ENCODE results near the gene CCNI.
"Not testable (repeated sequence)": the region's sequence is repeated elsewhere in the genome, so short reads cannot be mapped to it uniquely, and the experiment has no call there.

CCNI gene

DNA sequence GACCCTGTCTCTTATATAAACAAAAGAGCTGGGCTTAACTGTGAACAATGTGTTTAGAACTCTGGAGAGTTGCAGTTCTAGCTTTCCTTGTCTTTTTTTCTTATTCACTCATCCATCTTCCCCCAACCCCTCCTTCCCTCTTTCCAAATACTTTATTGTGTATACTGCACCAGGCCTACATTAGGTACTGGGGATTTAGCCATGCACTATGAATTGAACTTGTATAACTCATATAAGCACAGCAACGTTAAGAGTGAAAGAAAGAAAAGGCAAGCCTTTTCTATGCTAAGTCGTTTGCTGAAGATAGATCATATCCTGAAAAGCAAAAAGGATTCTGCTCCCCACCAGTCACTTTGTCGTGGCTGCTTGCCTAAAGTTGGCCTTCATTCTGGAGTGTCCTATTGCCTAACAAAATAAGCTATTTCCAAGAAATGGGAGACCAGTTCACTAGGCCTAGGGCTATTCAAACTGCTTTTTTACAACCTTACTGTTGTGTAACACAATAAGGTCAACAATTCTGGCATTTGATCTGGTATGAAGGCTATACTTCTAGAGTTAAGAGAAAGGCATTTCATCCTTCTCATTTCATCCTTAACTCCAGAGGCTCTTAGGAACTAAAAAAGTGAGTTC is 32.2 kb downstream of the CCNI start:
- H2AFZ ChIP-seq (ENCODE audit: low read depth, low read length) = no peak overlapping the region
- H3K9me3 ChIP-seq (ENCODE audit: low read length) = no peaks in the 10 kb centered on the region
- H3K4me3 ChIP-seq (ENCODE audit: low read length) = no peak overlapping the region
- H3K36me3 ChIP-seq (ENCODE audit: insufficient read depth, low read length) = peaks cover 39% of the 10 kb centered on the region
- H3K4me1 ChIP-seq (ENCODE audit: insufficient read depth, low read length) = no peaks in the 10 kb centered on the region
- H3K27me3 ChIP-seq (ENCODE audit: insufficient read depth, low read length) = no peaks in the 10 kb centered on the region

DNA sequence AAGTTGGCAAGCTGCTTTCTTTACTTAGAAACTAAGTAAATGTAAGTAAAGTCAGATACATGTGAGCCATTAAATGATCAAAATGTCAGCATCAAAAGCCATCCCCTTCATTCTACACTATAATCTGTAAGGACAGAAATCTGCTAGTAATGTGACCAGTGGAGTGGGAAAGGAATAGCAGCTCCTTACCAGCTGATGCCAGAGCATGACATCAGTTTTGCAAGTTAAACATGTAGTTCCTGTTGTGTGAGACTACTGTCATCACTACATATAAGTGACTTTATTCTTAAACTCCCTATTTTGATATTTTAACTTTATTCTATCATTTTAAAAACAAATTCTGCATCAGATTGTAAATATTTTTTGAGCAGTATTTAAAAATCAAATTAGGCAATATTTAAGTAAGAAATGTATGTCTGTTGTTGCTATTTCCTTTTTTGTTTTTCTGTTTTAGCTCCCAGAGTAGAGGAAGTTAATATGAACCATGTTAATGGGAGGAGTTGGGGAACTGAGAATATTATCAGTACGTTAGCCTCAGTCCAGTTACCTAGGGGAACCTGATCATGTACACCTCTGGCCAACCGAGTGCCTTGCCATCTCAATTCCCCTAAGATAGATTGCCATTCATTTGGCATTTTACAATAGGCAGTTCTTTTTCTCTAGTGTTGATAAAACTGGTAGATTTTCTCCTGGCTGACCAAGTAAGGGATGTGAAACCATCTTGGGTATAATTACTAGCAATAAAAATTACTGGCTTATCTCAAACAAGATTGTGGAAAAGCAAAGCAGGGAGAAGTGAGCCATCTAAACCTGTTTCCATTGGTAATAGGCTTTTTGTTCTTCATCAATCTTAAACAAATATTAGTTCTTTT is 34.7 kb downstream of the CCNI start:
- H2AFZ ChIP-seq (ENCODE audit: low read depth, low read length) = no peak overlapping the region
- H3K4me3 ChIP-seq (ENCODE audit: low read length) = no peak overlapping the region
- H3K4me1 ChIP-seq (ENCODE audit: insufficient read depth, low read length) = no peaks in the 10 kb centered on the region
- no peaks in the 10 kb centered on the region for H3K9me3 ChIP-seq (ENCODE audit: low read length)
- H3K27me3 ChIP-seq (ENCODE audit: insufficient read depth, low read length) = no peaks in the 10 kb centered on the region
- H3K36me3 ChIP-seq (ENCODE audit: insufficient read depth, low read length) = peaks cover 38% of the 10 kb centered on the region

DNA sequence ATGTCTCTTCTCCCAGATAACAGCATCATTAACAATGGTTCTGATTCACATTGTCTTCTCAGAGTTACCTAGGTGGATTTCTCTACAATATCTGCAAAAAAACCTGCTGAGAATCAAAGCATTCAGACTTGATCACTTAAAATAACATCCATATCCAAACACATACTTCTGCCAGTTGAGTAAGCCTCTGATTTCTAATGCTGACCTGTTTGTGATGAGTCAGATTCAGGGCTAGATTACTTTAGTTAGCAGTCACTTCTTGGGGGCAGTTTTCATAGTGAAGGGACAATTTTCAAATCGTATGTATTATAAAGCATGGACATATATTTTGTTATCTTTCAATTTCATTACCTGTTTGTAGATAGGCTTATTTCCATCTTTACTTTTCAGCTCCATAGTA is 35.5 kb downstream of the CCNI start:
- peaks cover 44% of the 10 kb centered on the region for H3K36me3 ChIP-seq (ENCODE audit: insufficient read depth, low read length)
- H3K4me3 ChIP-seq (ENCODE audit: low read length) = no peak overlapping the region
- H3K27me3 ChIP-seq (ENCODE audit: insufficient read depth, low read length) = no peaks in the 10 kb centered on the region
- no peaks in the 10 kb centered on the region for H3K4me1 ChIP-seq (ENCODE audit: insufficient read depth, low read length)
- no peak overlapping the region for H2AFZ ChIP-seq (ENCODE audit: low read depth, low read length)
- H3K9me3 ChIP-seq (ENCODE audit: low read length) = no peaks in the 10 kb centered on the region

DNA sequence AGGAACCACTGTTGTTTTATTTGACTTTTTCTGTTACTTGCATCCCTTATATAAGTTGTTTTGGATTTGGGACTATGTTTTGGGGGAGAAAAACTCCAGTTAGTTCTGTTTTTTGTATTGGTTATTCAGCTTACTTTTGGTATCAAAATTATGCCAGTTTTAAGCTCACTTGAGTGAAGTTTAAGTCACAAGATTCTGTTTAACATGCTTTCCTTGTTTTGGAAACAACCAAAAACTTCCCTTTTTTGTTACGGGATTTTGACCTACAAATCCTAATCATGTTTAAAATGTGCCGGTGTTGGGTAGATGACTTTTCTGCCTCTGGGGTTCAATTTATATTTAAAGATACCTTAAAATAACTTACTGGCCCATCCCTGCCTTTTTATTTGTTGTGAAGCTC is 36.0 kb downstream of the CCNI start:
- no peaks in the 10 kb centered on the region for H3K4me1 ChIP-seq (ENCODE audit: insufficient read depth, low read length)
- no peak overlapping the region for H2AFZ ChIP-seq (ENCODE audit: low read depth, low read length)
- no peaks in the 10 kb centered on the region for H3K27me3 ChIP-seq (ENCODE audit: insufficient read depth, low read length)
- no peaks in the 10 kb centered on the region for H3K9me3 ChIP-seq (ENCODE audit: low read length)
- peaks cover 49% of the 10 kb centered on the region for H3K36me3 ChIP-seq (ENCODE audit: insufficient read depth, low read length)
- H3K4me3 ChIP-seq (ENCODE audit: low read length) = no peak overlapping the region

DNA sequence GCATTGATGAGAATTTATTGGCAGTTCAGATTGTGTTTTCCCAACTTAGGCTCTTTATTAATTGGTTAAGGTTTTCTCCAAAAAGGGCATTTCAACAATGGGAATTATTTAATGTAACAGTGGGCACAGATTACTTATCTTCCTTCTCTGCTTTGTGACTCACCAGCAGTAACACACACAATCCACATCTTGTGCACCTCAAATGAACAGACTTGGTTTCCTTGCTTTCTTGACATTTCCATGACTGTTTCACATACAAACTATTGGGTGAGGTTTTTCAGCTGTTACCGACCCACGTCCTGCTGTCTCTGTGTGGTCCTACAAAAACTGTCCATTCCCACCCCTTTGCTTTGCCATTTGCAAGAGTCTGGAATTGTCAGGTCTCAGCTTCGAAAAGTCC is 38.1 kb downstream of the CCNI start:
- no peaks in the 10 kb centered on the region for H3K9me3 ChIP-seq (ENCODE audit: low read length)
- peaks cover 70% of the 10 kb centered on the region for H3K36me3 ChIP-seq (ENCODE audit: insufficient read depth, low read length)
- H3K4me1 ChIP-seq (ENCODE audit: insufficient read depth, low read length) = no peaks in the 10 kb centered on the region
- no peak overlapping the region for H2AFZ ChIP-seq (ENCODE audit: low read depth, low read length)
- no peak overlapping the region for H3K4me3 ChIP-seq (ENCODE audit: low read length)
- H3K27me3 ChIP-seq (ENCODE audit: insufficient read depth, low read length) = no peaks in the 10 kb centered on the region

DNA sequence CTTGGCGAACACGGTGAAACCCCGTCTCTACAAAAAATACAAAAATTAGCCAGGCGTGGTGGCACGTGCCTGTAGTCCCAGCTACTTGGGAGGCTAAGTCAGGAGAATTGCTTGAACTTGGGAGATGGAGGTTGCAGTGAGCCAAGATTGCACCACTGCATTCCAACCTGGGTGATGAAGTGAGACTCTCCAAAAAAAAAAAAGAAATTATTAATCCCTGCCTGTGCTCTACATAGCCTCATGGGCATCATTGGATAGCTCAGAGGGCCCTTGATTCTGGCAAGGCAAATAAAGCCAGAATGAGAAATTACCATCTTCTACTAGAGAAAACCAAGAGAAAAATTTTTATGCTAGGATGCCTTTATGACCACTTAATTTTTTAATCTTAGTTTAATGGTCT is 38.6 kb downstream of the CCNI start:
- H3K4me1 ChIP-seq (ENCODE audit: insufficient read depth, low read length); H3K4me3 ChIP-seq (ENCODE audit: low read length); H2AFZ ChIP-seq (ENCODE audit: low read depth, low read length); H3K27me3 ChIP-seq (ENCODE audit: insufficient read depth, low read length); H3K9me3 ChIP-seq (ENCODE audit: low read length): not testable (repeated sequence)
- peaks cover 75% of the 10 kb centered on the region for H3K36me3 ChIP-seq (ENCODE audit: insufficient read depth, low read length)

DNA sequence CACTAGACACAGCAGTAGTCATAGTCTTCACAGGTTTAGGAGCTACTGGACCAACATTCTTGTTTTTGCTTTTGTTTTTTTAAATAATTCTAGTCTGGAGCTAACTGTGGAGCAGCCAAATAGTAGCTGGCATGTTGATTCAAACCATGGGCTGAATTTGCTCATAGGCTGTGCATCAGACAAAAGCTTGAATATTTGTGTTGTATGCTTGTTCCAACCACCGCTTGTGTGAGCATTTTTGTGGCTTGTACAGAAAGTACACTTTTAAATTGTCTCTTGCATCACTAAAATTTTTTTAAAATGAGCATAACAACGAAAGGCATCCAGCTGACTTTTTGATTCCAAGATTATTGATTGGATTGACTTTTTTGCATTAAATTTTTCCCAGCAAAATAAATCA is 39.6 kb downstream of the CCNI start:
- Histone ChIP-seq H3K36me3 (ENCODE audit: insufficient read depth, low read length) (peaks cover 85% of the 10 kb centered on the region), H3K4me3 (ENCODE audit: low read length) (no peak overlapping the region), H2AFZ (ENCODE audit: low read depth, low read length) (no peak overlapping the region), H3K27me3 (ENCODE audit: insufficient read depth, low read length) (no peaks in the 10 kb centered on the region), H3K9me3 (ENCODE audit: low read length) (no peaks in the 10 kb centered on the region), H3K4me1 (ENCODE audit: insufficient read depth, low read length) (no peaks in the 10 kb centered on the region)

DNA sequence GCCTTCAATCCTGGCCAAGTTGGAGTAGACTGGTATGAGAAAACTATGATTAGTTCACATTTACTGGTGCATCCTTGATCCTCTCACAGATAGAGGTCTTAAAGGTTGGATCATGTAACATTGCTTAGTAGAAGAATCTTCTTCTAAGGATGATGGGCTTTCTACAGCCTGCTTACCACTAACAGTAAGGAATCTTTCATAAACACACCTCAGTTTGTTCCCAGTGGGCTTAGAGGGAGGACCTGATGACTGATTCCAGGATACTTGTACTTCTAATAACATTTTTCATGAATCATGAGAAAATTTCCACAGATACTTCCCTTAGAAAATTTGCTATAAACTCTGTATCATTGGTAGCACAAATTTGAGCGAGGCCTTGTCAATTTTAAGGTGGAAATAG is 40.6 kb downstream of the CCNI start:
- Histone ChIP-seq H2AFZ (ENCODE audit: low read depth, low read length) (no peak overlapping the region), H3K36me3 (ENCODE audit: insufficient read depth, low read length) (peaks cover 90% of the 10 kb centered on the region), H3K4me1 (ENCODE audit: insufficient read depth, low read length) (no peaks in the 10 kb centered on the region), H3K4me3 (ENCODE audit: low read length) (no peak overlapping the region), H3K9me3 (ENCODE audit: low read length) (no peaks in the 10 kb centered on the region), H3K27me3 (ENCODE audit: insufficient read depth, low read length) (no peaks in the 10 kb centered on the region)

DNA sequence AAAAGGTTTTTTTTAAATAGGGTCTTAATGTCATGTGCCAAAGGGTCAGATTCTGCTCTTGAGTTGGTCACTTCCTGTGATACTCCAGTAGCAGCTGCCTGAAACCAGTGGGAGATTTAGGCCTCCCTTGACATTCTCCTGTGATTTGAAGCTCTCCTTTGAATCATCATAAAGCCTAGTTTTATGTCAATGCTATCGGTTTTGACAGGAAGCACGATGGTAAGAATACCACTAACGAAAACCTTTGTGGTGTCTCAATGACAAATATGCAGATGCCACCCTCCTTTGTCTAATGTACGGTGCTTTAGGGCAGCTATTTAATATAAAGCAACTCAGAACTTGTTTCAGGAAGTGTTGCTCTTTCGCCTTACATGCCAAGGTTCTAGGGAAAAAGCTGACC is 44.2 kb downstream of the CCNI start:
- no peak overlapping the region for H3K4me3 ChIP-seq (ENCODE audit: low read length)
- H3K36me3 ChIP-seq (ENCODE audit: insufficient read depth, low read length) = peaks cover 94% of the 10 kb centered on the region
- no peaks in the 10 kb centered on the region for H3K9me3 ChIP-seq (ENCODE audit: low read length)
- no peak overlapping the region for H2AFZ ChIP-seq (ENCODE audit: low read depth, low read length)
- H3K27me3 ChIP-seq (ENCODE audit: insufficient read depth, low read length) = no peaks in the 10 kb centered on the region
- no peaks in the 10 kb centered on the region for H3K4me1 ChIP-seq (ENCODE audit: insufficient read depth, low read length)

DNA sequence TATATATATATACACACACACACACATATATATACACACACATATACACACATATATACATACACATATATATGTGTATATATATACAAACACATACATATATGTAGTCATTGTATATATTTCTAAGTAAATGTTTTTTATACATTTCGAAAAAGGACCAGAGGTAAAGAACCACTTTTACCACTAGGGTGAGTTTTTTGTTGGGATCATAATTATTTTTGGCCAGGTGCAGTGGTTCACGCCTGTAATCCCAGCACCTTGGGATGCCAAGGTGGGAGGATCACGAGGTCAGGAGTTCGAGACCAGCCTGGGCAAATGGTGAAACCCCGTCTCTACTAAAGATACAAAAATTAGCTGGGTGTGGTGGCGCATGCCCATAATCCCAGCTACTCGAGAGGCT is 46.0 kb downstream of the CCNI start:
- not testable (repeated sequence) for H3K9me3 ChIP-seq (ENCODE audit: low read length); H2AFZ ChIP-seq (ENCODE audit: low read depth, low read length); H3K4me1 ChIP-seq (ENCODE audit: insufficient read depth, low read length); H3K4me3 ChIP-seq (ENCODE audit: low read length); H3K27me3 ChIP-seq (ENCODE audit: insufficient read depth, low read length)
- peaks cover 94% of the 10 kb centered on the region for H3K36me3 ChIP-seq (ENCODE audit: insufficient read depth, low read length)

DNA sequence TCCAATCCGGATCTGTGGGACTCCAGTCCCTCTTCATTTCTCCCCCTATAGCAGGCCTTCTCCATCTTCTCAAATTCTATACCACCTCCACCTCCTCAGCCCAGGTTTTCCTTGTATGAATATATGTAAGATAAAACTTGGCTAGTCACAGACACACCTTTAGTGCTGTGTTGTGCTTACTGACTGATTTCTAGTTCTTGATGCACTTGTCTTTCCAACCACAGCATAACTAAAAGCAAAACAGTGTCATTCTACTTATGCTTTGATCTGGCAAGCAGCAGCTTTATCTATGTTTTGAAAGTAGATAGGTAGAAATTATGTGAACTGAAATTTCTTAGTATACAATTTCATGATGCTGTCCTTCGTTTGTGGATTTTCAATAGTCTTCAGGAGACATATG is 47.5 kb downstream of the CCNI start:
- H3K27me3 ChIP-seq (ENCODE audit: insufficient read depth, low read length) = no peaks in the 10 kb centered on the region
- no peak overlapping the region for H2AFZ ChIP-seq (ENCODE audit: low read depth, low read length)
- H3K4me3 ChIP-seq (ENCODE audit: low read length) = no peak overlapping the region
- peaks cover 94% of the 10 kb centered on the region for H3K36me3 ChIP-seq (ENCODE audit: insufficient read depth, low read length)
- H3K9me3 ChIP-seq (ENCODE audit: low read length) = no peaks in the 10 kb centered on the region
- H3K4me1 ChIP-seq (ENCODE audit: insufficient read depth, low read length) = peaks cover 5% of the 10 kb centered on the region

DNA sequence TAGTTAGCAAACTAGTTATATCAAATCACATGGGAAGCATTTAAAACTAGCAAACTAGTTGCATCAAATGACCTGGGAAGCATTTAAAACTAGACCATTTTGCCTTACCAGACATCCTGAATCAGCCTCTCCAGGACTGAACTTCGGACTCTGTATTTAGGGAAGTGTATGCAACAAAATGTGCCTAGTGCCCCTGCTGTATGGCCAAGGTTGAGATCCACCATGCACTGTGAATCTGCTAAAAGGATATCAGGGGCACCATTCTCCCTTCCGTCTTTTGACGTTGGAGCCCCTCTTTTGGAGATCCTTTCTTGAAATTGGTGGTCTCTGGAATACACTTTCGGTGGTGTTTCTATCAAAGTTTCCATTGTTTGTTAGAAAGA is 49.5 kb downstream of the CCNI start:
- H3K4me1 ChIP-seq (ENCODE audit: insufficient read depth, low read length) = peaks cover 18% of the 10 kb centered on the region
- H3K4me3 ChIP-seq (ENCODE audit: low read length) = no peak overlapping the region
- no peaks in the 10 kb centered on the region for H3K9me3 ChIP-seq (ENCODE audit: low read length)
- no peaks in the 10 kb centered on the region for H3K27me3 ChIP-seq (ENCODE audit: insufficient read depth, low read length)
- H3K36me3 ChIP-seq (ENCODE audit: insufficient read depth, low read length) = peaks cover 83% of the 10 kb centered on the region
- no peak overlapping the region for H2AFZ ChIP-seq (ENCODE audit: low read depth, low read length)

DNA sequence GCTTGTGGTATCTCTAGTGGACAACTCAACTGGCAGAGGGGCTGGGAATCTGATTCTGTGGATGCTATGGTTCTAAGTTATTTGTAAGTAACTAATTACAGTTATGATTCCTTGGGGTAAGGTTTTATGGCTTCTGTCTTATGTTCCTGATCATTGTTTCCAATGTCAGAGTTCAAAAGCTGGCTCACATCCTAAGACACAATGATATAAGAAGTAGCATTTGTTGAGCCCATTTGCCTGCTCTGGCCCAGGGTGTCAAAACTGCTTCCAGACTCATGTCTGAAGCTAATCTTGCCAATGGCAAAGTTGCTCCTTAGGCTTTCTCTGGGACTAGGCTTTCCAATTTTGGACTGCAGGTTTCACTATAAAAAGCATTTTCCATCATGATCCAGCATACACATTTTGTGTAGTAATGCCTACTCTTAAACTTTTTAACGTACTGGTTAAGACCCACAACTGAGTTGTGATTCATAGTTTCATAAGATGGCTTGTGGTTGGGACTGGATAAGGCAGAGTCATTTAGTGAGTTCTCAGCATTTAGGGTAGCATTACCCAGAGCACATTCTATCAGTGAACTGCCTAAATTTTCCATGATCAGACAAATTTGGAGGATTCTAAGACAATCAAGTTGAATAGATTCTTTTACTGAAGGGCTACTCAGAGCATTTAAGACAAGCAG is 50.0 kb downstream of the CCNI start:
- no peaks in the 10 kb centered on the region for H3K9me3 ChIP-seq (ENCODE audit: low read length)
- H3K36me3 ChIP-seq (ENCODE audit: insufficient read depth, low read length) = peaks cover 83% of the 10 kb centered on the region
- H3K4me3 ChIP-seq (ENCODE audit: low read length) = no peak overlapping the region
- H3K4me1 ChIP-seq (ENCODE audit: insufficient read depth, low read length) = peaks cover 18% of the 10 kb centered on the region
- H3K27me3 ChIP-seq (ENCODE audit: insufficient read depth, low read length) = no peaks in the 10 kb centered on the region
- H2AFZ ChIP-seq (ENCODE audit: low read depth, low read length) = no peak overlapping the region
